OCI-LY7 (cell line): Measurements from ENCODE around the gene BCAN.

Source experiments
- CTCF ChIP-seq: fragments of 200-600 bp; sonication (generic); conservative IDR thresholded peaks from 2 replicates; pipeline ENCODE4 v1.5.1; 2014; ENCODE audit warnings: mild to moderate bottlenecking, antibody characterized with exemption, low read length, moderate library complexity, mixed read lengths
- EZH2phosphoT487 ChIP-seq: fragments of 200-600 bp; sonication (generic); IDR thresholded peaks from 2 replicates; pipeline ENCODE4 v1.6.1; 2018; ENCODE audit warnings: low read depth, borderline replicate concordance, mild to moderate bottlenecking, mixed run types, antibody characterized with exemption, low read length, moderate library complexity, mixed read lengths

DNA sequence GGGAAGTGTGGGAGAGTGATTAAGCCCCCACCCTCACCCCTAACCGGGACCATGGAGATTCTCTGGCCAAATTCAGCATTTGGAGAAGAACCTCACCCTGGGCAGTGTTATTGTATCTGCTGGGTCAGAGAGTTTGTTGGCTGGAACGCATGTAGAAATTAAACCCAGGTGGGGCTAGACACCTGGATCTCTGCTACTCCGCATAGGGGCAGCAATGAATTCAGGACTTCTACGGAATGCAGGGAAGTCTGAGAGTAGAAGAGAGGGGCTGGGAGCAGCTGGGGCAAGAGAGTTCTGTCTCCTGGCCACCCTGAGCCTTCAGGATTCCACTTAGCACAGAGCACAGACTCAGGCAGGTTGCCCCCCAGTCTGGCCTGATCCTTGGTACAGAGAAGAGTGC, 67.1 kb downstream of the BCAN start:
- TF ChIP-seq CTCF (no peak), EZH2phosphoT487 (no peak)
